GM18951 (cell line): Measurements from ENCODE around the gene ZDHHC9.

Experiments
- POLR2A ChIP-seq: IDR thresholded peaks from 4 replicates; pipeline ENCODE4 v1.6.1; 2011; ENCODE audit warnings: mild to moderate bottlenecking; ENCODE audit not compliant: insufficient read length, insufficient read depth; ENCODE audit errors: extremely low read depth
- in situ Hi-C: fragments of 300-500 bp; cut with MboI; formaldehyde crosslinking; loops from one replicate; pipeline ENCODE4 v1.12.0; 2022; ENCODE audit warnings: low sequenced_read_pairs, mixed read lengths, inconsistent platforms; ENCODE audit not compliant: unreplicated experiment

Gene ZDHHC9

DNA sequence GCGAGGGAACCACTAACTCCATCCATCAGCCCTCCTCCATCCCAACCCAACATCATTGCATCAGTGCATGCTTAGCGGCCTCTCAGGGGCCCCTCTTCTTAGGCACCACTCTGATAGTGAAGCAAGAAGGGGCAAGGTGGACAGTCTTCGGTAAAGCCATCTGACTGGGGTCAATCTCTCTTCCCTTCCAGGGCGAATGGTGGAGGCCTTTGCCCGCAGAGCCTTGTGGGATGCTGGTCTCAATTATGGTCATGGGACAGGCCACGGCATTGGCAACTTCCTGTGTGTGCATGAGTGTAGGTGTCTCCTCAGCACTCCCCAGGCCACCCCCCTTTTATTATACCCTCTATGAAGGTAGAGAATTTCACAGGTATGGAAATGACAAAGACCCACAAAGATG, 82.7 kb downstream of the ZDHHC9 start:
- in situ Hi-C loops: no loop called here
- TF ChIP-seq POLR2A: no peak

DNA sequence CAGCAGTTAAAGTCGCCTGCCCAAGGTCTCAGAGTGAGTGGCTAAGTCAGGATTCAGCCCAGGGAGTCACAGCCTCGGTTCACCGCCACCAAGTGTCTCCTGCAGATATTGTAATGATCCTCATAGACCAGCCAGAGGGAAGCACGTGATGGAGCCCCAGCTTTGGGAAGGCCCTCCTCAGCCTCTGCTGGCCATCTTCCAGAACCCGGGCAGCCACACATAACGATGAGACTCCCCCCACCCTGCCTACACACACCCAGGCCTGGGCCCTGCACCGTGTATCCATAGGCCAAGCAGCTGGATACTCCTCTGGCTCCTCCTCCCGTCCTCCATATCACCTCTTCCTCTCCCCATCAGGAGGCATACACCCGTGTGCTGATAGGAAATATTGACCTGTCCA, 83.5 kb downstream of the ZDHHC9 start:
- in situ Hi-C loops: no loop called here

DNA sequence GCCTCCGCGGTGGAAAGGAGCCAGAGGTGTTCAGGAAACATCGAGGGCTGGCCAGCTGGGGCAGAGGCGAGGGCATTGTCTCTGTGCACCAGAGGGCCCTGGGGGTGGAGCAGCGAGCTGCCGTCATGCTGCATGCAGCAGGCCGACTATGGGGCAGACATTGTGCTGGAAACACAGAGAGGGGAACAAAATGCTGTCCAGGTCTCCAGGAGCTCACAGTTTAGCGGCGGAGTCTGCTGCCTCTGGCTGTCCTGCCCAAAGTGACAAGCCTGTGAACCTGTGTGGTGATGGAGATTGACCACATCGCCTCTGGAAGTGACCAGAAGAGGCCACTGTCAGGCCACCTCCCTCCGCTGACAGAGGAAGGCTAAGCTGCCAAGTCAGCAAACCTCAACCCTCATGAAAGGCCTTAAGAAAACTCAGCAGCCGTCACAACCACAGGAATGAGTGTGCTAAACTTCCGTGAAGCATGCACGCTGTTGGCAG, 84.1 kb downstream of the ZDHHC9 start:
- TF ChIP-seq POLR2A: no peak
- in situ Hi-C loops: no loop called here

More for the DNA sequence above, 83.5 kb downstream of the ZDHHC9 start:
- no peak for TF ChIP-seq POLR2A

DNA sequence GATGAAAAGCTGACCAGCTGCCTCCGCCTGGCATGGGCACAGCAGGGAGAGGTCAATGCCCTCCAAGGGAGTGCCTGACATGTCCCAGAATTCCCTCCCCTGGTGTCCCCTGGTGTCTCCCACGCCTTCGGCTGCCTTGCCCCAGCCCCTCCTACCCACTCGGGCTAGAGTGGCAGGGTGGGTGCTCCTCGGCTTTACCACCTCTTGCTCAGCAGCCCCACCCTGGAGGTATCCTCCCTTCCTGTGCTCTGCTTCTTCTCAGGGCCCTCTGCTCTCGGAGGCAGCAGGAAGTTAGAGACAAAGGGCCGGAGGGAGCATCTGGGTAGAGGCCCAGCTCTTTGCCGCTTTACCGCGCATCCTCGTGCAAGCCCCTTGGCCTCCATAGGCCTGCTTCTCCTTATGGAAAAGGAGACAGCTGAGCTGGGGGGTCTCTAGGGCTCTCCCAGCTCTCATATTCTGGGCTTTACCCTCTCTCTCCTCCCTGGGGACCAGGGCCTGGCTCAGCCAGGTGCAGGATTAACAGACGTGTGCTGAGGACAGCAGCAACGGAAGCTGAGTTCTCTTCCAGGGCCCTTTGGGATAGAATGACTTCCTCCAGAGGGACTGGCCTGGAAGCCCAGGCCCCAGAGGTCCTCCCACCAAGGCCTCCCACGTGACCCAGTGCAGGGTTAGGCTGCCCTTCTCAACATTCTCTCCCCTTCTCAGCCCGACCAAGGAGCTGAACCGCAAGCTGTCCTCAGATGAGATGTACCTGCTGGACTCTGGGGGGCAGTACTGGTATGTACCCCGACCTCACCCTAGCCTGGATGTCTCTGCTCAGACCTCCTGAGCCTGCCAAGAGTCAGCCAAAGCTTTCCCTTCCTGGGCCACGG, 87.7 kb downstream of the ZDHHC9 start:
- in situ Hi-C loops: no loop called here
- TF ChIP-seq POLR2A: no peak

DNA sequence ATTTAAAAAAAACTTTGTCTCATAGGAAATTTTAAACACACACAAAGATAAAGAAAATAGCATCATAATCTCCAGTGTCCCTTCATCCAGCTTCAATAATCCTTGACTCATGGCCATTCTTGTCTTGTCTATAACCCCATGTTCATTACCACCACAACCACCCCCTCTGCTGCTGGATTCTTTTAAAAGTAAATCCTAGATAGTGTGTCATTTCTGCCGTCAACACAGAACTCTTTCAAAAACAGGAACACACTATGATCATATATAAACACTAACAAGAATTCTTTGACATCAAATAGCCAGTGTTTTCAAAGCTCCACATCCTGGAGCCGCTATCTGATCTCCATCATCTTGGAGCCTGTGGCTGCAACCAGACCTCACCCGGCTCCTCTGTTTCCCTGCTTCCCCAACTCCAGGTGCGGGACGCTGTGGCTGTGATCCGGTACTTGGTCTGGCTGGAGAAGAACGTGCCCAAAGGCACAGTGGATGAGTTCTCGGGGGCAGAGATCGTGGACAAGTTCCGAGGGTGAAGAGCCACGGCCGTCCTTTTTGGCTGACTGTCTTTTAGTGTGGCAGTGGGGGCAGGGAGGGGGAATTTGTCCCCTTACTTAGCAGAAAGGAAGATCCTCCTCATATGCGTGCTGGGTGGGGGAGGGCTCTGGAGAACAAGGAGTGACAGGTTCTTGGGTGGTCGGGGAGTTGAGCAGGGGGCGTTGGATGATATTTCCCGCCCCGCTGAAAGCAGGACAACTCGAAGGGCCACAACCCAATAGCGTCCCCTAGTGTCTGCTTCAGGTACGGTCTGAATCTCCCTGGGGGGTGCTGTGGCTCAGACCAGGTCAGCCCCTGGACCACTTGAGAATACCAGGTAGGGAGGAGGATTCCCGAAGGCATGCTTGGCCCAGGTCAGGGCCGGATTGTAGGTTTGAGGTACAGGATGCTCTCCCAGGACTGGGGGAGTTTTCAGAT, 89.3 kb downstream of the ZDHHC9 start:
- in situ Hi-C loops: no loop called here
- TF ChIP-seq POLR2A: no peak
